NK-92 treated with Interleukin-12 subunit alpha and Interleukin-12 subunit beta, amount 100 ng/mL, for 24 hours (cell line): ENCODE data around the gene SURF2.

Experiments
- DNase-seq: peaks from one replicate; lab custom pipeline; 2025; lab: John Stamatoyannopoulos, UW

SURF2 gene

GRCh38 chr9:133335924-133336811 is 20.2 kb upstream of the SURF2 start, which contains the start of gene SURF6:
Gene SURF6, minus strand, starts transcription at chr9:133336188. Its CDS starts 56 bp downstream, at chr9:133336132.
- DNase-seq = peak; percentile 76

GRCh38 chr9:133339641-133340040 is 16.7 kb upstream of the SURF2 start:
- DNase-seq = no peak

- DNase-seq = no peak
These were observed 16.1 kb upstream of the SURF2 start for GRCh38 chr9:133340256-133340655.

- no peak for DNase-seq
These were observed 15.4 kb upstream of the SURF2 start for GRCh38 chr9:133340916-133341315.

- DNase-seq = no peak
These were observed 14.8 kb upstream of the SURF2 start for GRCh38 chr9:133341369-133342068.

- no peak for DNase-seq
These were observed 14.3 kb upstream of the SURF2 start for GRCh38 chr9:133342069-133342406.

GRCh38 chr9:133342570-133342969 is 13.8 kb upstream of the SURF2 start:
- DNase-seq = no peak

GRCh38 chr9:133344071-133344470 is 12.3 kb upstream of the SURF2 start:
- no peak for DNase-seq

- no peak for DNase-seq
These were observed 11.4 kb upstream of the SURF2 start for GRCh38 chr9:133344979-133345378.

GRCh38 chr9:133345596-133345995 is 10.8 kb upstream of the SURF2 start:
- DNase-seq = no peak

GRCh38 chr9:133346021-133346785 is 10.1 kb upstream of the SURF2 start:
- DNase-seq = no peak

GRCh38 chr9:133347515-133347984 is 8.8 kb upstream of the SURF2 start:
- no peak for DNase-seq

- peak; percentile 71 for DNase-seq
These were observed 8.2 kb upstream of the SURF2 start, which contains the start of the genes MED22 and RPL7A for GRCh38 chr9:133347985-133348717. Gene MED22, minus strand, starts transcription at chr9:133348131. Its CDS starts 1,469 bp downstream, at chr9:133346662. Gene RPL7A, plus strand, starts transcription at chr9:133348218. Its CDS starts 26 bp downstream, at chr9:133348244.

- DNase-seq = no peak
These were observed 7.4 kb upstream of the SURF2 start for GRCh38 chr9:133348718-133349573.

- no peak for DNase-seq
These were observed 6.3 kb upstream of the SURF2 start for GRCh38 chr9:133349965-133350616.

GRCh38 chr9:133351526-133351907 is 4.8 kb upstream of the SURF2 start:
- no peak for DNase-seq

- DNase-seq = no peak
These were observed 4.3 kb upstream of the SURF2 start for GRCh38 chr9:133351908-133352634.

- DNase-seq = no peak
These were observed 3.6 kb upstream of the SURF2 start for GRCh38 chr9:133352635-133353340.

- DNase-seq = no peak
These were observed 2.8 kb upstream of the SURF2 start for GRCh38 chr9:133353548-133353947.
